NT2/D1 (cell line): ENCODE measurements around the gene FOXQ1.
A peak's percentile ranks its signal among the peaks of the same experiment; 100 is the strongest.

ENCODE experiments used
- DNase-seq: peaks from one replicate; pipeline ENCODE4 v3.0.0-alpha.2; 2011; ENCODE audit warnings: low read depth, low spot score
- H3K27me3 ChIP-seq: 2 replicates; pipeline ENCODE4 v1.6.0; 2011; ENCODE audit warnings: mild to moderate bottlenecking; ENCODE audit not compliant: insufficient read length, insufficient read depth
- H3K36me3 ChIP-seq: 2 replicates; pipeline ENCODE4 v1.6.1; 2011; ENCODE audit warnings: mild to moderate bottlenecking, low read length, mixed read lengths; ENCODE audit not compliant: insufficient read depth, insufficient read length
- H3K4me1 ChIP-seq: 2 replicates; pipeline ENCODE4 v1.5.1; 2011; ENCODE audit not compliant: insufficient read depth, insufficient read length
- H3K4me3 ChIP-seq: 2 replicates; pipeline ENCODE4 v1.5.1; 2011; ENCODE audit warnings: low read depth; ENCODE audit not compliant: insufficient read length
- H3K9ac ChIP-seq: 2 replicates; pipeline ENCODE4 v1.6.0; 2011; ENCODE audit warnings: low read depth; ENCODE audit not compliant: insufficient read length
- H3K9me3 ChIP-seq: 2 replicates; pipeline ENCODE4 v1.5.1; 2011; ENCODE audit warnings: mild to moderate bottlenecking, low read length; ENCODE audit not compliant: insufficient read depth
- SUZ12 ChIP-seq: IDR thresholded peaks from 2 replicates; pipeline ENCODE4 v1.6.1; 2011; ENCODE audit not compliant: insufficient read length, insufficient read depth; ENCODE audit errors: extremely low read depth
- YY1 ChIP-seq: IDR thresholded peaks from 2 replicates; pipeline ENCODE4 v1.6.1; 2011; ENCODE audit not compliant: insufficient read length, insufficient read depth
- ZNF274 ChIP-seq: IDR thresholded peaks from 2 replicates; pipeline ENCODE4 v1.6.1; 2011; ENCODE audit warnings: mild to moderate bottlenecking, low read depth, low read length

The FOXQ1 gene

GRCh38 chr6:1336246-1336843 lies 24.4 kb downstream of the FOXQ1 start:
- Histone ChIP-seq H3K9ac (no peak overlapping the region), H3K4me1 (no peaks in the 10 kb centered on the region), H3K4me3 (no peak overlapping the region), H3K27me3 (no peaks in the 10 kb centered on the region), H3K36me3 (no peaks in the 10 kb centered on the region), H3K9me3 (no peaks in the 10 kb centered on the region)
- DNase-seq: no peak
- TF ChIP-seq ZNF274 (no peak), YY1 (no peak)

- no peaks in the 10 kb centered on the region for H3K36me3 ChIP-seq
- TF ChIP-seq SUZ12 (no peak), YY1 (no peak), ZNF274 (no peak)
- no peak for DNase-seq
Observed at GRCh38 chr6:1337791-1338190, 25.9 kb downstream of the FOXQ1 start.

GRCh38 chr6:1346101-1346500 lies 34.2 kb downstream of the FOXQ1 start:
- H3K9ac ChIP-seq: no peak overlapping the region
- no peak overlapping the region for H3K4me3 ChIP-seq
- peaks cover 17% of the 10 kb centered on the region for H3K9me3 ChIP-seq
- no peaks in the 10 kb centered on the region for H3K36me3 ChIP-seq
- no peak for TF ChIP-seq ZNF274
- no peak for TF ChIP-seq YY1
- no peak for TF ChIP-seq SUZ12
- H3K27me3 ChIP-seq: no peaks in the 10 kb centered on the region
- H3K4me1 ChIP-seq: peaks cover 5% of the 10 kb centered on the region
- DNase-seq: no peak

More at GRCh38 chr6:1337791-1338190, 25.9 kb downstream of the FOXQ1 start:
- Histone ChIP-seq H3K27me3 (no peaks in the 10 kb centered on the region), H3K9me3 (no peaks in the 10 kb centered on the region), H3K4me1 (no peaks in the 10 kb centered on the region), H3K4me3 (no peak overlapping the region), H3K9ac (no peak overlapping the region)

GRCh38 chr6:1346558-1347091 lies 34.7 kb downstream of the FOXQ1 start:
- Histone ChIP-seq H3K9ac (no peak overlapping the region), H3K4me3 (no peak overlapping the region), H3K36me3 (no peaks in the 10 kb centered on the region), H3K27me3 (no peaks in the 10 kb centered on the region), H3K4me1 (peaks cover 5% of the 10 kb centered on the region), H3K9me3 (peaks cover 23% of the 10 kb centered on the region)
- TF ChIP-seq SUZ12: no peak
- DNase-seq: no peak

GRCh38 chr6:1347161-1347560 lies 35.3 kb downstream of the FOXQ1 start:
- no peak overlapping the region for H3K9ac ChIP-seq
- no peak for DNase-seq

GRCh38 chr6:1348675-1349074 lies 36.8 kb downstream of the FOXQ1 start:
- peaks cover 30% of the 10 kb centered on the region for H3K9me3 ChIP-seq
- H3K4me1 ChIP-seq: peaks cover 5% of the 10 kb centered on the region
- TF ChIP-seq YY1 (no peak), SUZ12 (no peak), ZNF274 (no peak)
- H3K4me3 ChIP-seq: no peak overlapping the region
- no peaks in the 10 kb centered on the region for H3K36me3 ChIP-seq
- DNase-seq: peak; percentile 78
- no peaks in the 10 kb centered on the region for H3K27me3 ChIP-seq
- no peak overlapping the region for H3K9ac ChIP-seq

More at GRCh38 chr6:1347161-1347560, 35.3 kb downstream of the FOXQ1 start:
- H3K9me3 ChIP-seq: peaks cover 28% of the 10 kb centered on the region
- no peak overlapping the region for H3K4me3 ChIP-seq
- no peaks in the 10 kb centered on the region for H3K27me3 ChIP-seq
- peaks cover 5% of the 10 kb centered on the region for H3K4me1 ChIP-seq
- H3K36me3 ChIP-seq: no peaks in the 10 kb centered on the region
- TF ChIP-seq ZNF274 (no peak), YY1 (no peak), SUZ12 (no peak)

GRCh38 chr6:1349655-1350054 lies 37.8 kb downstream of the FOXQ1 start:
- Histone ChIP-seq H3K9ac (no peak overlapping the region), H3K4me1 (peaks cover 5% of the 10 kb centered on the region), H3K4me3 (no peak overlapping the region), H3K27me3 (no peaks in the 10 kb centered on the region), H3K36me3 (no peaks in the 10 kb centered on the region), H3K9me3 (peaks cover 25% of the 10 kb centered on the region)
- no peak for DNase-seq
- TF ChIP-seq YY1 (no peak), ZNF274 (no peak), SUZ12 (no peak)
